Measurements from ENCODE around the gene LYRM4. TPM values are rescaled to one million over a fixed set of nuclear protein-coding genes. Genes with fewer than 3 reads are reported as not detected.

Gene LYRM4
- total and polyA plus RNA-seq, 4 donors, result 15.2 to 23.2 (median 19.1) TPM

DNA sequence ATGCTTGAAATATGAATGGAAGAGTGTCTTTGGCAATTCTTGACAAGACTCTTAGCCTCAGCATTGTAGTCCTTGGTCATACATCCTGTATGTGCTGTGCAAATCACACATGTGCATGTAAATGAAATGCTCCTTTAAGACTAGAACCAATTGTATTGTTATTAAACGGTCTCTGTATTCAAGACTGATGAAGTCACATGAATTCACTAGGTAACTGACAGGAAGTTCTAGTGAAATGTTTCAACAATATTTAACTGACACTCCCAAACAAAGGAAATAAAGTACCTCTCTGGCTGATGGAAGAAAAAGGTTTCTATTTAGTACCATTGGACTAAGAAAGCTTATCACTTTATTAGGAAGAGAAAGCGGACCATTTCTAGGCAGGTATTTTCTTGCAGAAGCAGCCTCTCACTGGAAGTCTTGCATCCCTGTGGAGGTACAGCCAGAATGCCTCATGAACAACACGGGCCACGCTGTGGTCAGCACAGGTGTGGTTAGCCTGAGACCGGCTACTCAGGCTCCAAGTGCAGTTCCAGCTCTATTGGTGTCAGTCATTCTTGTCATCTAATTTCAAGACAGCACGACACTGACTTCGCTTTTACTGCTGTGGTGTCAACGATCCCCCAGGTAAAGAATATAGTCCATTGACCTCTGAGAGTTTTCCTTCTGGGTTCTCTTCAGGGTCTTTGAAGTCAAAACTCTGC, 158.3 kb downstream of the LYRM4 start:
- no peak for ATAC-seq (ENCODE audit: insufficient read depth, low FRiP score)
- TF ChIP-seq, protein P1, sequence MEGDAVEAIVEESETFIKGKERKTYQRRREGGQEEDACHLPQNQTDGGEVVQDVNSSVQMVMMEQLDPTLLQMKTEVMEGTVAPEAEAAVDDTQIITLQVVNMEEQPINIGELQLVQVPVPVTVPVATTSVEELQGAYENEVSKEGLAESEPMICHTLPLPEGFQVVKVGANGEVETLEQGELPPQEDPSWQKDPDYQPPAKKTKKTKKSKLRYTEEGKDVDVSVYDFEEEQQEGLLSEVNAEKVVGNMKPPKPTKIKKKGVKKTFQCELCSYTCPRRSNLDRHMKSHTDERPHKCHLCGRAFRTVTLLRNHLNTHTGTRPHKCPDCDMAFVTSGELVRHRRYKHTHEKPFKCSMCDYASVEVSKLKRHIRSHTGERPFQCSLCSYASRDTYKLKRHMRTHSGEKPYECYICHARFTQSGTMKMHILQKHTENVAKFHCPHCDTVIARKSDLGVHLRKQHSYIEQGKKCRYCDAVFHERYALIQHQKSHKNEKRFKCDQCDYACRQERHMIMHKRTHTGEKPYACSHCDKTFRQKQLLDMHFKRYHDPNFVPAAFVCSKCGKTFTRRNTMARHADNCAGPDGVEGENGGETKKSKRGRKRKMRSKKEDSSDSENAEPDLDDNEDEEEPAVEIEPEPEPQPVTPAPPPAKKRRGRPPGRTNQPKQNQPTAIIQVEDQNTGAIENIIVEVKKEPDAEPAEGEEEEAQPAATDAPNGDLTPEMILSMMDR (IDR thresholded peaks at IDR 0.05; ENCODE audit: control extremely low read depth, extremely low read depth), result no peak
- H3K4me3 ChIP-seq, result no peak overlapping the region
- no peaks in the 10 kb centered on the region for H3K36me3 ChIP-seq (ENCODE audit: control insufficient read depth in 4 of 4, insufficient read depth in 4 of 4, low read length in 4 of 4)
- H3K9me3 ChIP-seq (ENCODE audit: control insufficient read depth in 4 of 4, insufficient read depth in 3 of 4, low read length in 3 of 4), result no peaks in the 10 kb centered on the region
- H3K27me3 ChIP-seq (ENCODE audit: control insufficient read depth in 3 of 3, insufficient read depth in 3 of 3, low read length in 2 of 3), result no peaks in the 10 kb centered on the region
- no peak for DNase-seq
- 83 to 85% methylated on average over 8 of the region's 8 CpGs for WGBS, 2 donors
- no peak overlapping the region for H3K9ac ChIP-seq (ENCODE audit: insufficient read depth in 1 of 2, low read length in 2 of 2)
- peaks cover 0 to 2% (median 0%) of the 10 kb centered on the region in 5 donors for H3K4me1 ChIP-seq (ENCODE audit: control insufficient read depth in 5 of 5, insufficient read depth in 5 of 5, low read length in 5 of 5)
- H3K27ac ChIP-seq (ENCODE audit: low read depth in 1 of 2, low read length in 1 of 2), result no peak overlapping the region

DNA sequence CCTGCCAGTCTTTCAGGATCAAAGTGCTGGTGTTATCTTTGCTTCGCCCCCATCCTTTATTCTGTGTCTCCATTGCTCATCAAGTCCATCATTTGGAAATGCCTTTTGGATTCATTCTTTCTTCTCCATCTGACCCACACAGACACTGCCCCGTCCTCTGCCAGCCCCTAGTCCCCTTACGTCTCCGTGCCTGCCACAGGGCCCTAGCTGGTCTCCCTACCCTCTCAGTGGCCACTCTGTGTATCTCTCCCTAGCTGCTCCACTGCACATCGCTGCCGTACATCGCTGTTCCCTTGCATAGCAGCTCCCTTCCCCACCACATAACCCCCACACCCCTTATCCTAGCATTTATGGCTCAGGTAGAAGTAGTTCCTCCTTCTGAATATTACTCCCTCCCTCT, 159.9 kb downstream of the LYRM4 start:
- Histone ChIP-seq H3K9me3 (ENCODE audit: control insufficient read depth in 4 of 4, insufficient read depth in 3 of 4, low read length in 3 of 4) (no peaks in the 10 kb centered on the region), H3K4me3 (no peak overlapping the region), H3K27ac (ENCODE audit: low read depth in 1 of 2, low read length in 1 of 2) (no peak overlapping the region), H3K36me3 (ENCODE audit: control insufficient read depth in 4 of 4, insufficient read depth in 4 of 4, low read length in 4 of 4) (no peaks in the 10 kb centered on the region), H3K4me1 (ENCODE audit: control insufficient read depth in 5 of 5, insufficient read depth in 5 of 5, low read length in 5 of 5) (peaks cover 0 to 2% (median 0%) of the 10 kb centered on the region in 5 donors), H3K9ac (ENCODE audit: insufficient read depth in 1 of 2, low read length in 2 of 2) (no peak overlapping the region), H3K27me3 (ENCODE audit: control insufficient read depth in 3 of 3, insufficient read depth in 3 of 3, low read length in 2 of 3) (no peaks in the 10 kb centered on the region)
- no peak for DNase-seq
- 97 to 99% methylated on average over 7 of the region's 7 CpGs for WGBS, 2 donors
- no peak for ATAC-seq (ENCODE audit: insufficient read depth, low FRiP score)
- TF ChIP-seq, protein P1 (IDR thresholded peaks at IDR 0.05; ENCODE audit: control extremely low read depth, extremely low read depth), result no peak

DNA sequence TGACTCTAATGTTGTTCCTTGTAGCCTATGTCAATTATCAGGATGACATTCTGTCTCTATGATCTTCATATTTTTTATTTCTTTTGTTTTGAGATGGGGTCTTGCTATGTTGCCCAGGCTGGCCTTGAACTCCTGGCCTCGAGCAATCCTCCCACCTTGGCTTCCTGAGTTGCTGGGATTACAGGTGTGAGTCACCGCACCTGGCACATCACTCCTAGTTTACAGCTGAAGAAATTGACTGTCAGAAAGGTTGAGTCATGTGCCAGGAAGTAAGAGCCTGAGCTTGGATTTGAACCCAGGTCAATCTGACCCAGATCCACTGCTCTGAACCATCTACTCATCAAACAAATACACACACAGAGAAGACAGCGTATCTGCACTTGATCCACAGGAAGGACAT, 161.2 kb downstream of the LYRM4 start:
- Histone ChIP-seq H3K36me3 (ENCODE audit: control insufficient read depth in 4 of 4, insufficient read depth in 4 of 4, low read length in 4 of 4) (no peaks in the 10 kb centered on the region), H3K9me3 (ENCODE audit: control insufficient read depth in 4 of 4, insufficient read depth in 3 of 4, low read length in 3 of 4) (no peaks in the 10 kb centered on the region), H3K27ac (ENCODE audit: low read depth in 1 of 2, low read length in 1 of 2) (no peak overlapping the region), H3K4me3 (no peak overlapping the region), H3K27me3 (ENCODE audit: control insufficient read depth in 3 of 3, insufficient read depth in 3 of 3, low read length in 2 of 3) (no peaks in the 10 kb centered on the region), H3K4me1 (ENCODE audit: control insufficient read depth in 5 of 5, insufficient read depth in 5 of 5, low read length in 5 of 5) (peaks cover 0 to 2% (median 0%) of the 10 kb centered on the region in 5 donors), H3K9ac (ENCODE audit: insufficient read depth in 1 of 2, low read length in 2 of 2) (no peak overlapping the region)
- ATAC-seq (ENCODE audit: insufficient read depth, low FRiP score) (no peak), DNase-seq (no peak)
- TF ChIP-seq, protein P1 (IDR thresholded peaks at IDR 0.05; ENCODE audit: control extremely low read depth, extremely low read depth), result no peak
- 81 to 99% methylated on average over 3 of the region's 3 CpGs for WGBS, 2 donors

Data from lung (tissue), 12 donors.